CD4-positive, alpha-beta T cell treated with Interleukin-15 for 1 hour (primary cell): Measurements from ENCODE around the gene ACSS1.

Experiments used
- DNase-seq: peaks from one replicate; pipeline ENCODE4 v3.0.0-alpha.2; 2020

Gene ACSS1

DNA sequence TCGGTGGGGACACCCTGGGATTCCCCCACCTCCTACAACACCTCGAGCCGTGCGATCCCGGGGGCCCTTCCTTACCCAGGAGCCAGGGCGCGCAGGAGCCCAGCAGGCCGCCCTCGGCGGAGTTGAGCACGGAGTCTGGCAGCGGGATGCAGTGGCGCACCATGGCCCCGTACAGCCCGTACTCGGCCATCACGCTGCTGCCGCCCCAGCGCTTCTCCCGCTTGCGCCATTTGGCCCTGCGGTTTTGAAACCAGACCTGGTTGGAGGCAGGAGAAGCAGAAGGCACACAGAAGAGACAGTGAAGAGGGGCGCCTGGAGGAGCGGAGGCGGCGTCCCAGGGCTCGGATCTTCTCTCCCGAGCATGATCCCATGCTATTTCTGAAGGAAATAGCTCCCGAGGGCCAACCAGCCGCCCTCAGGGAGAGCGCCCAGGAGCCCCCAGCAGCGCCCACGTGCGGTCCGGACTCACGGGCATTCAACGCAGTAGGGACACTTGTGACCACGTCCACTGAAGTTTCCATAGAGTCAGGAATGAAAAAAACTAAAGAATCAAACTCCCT lies 19.8 kb upstream of the ACSS1 start:
- DNase-seq: no peak

DNA sequence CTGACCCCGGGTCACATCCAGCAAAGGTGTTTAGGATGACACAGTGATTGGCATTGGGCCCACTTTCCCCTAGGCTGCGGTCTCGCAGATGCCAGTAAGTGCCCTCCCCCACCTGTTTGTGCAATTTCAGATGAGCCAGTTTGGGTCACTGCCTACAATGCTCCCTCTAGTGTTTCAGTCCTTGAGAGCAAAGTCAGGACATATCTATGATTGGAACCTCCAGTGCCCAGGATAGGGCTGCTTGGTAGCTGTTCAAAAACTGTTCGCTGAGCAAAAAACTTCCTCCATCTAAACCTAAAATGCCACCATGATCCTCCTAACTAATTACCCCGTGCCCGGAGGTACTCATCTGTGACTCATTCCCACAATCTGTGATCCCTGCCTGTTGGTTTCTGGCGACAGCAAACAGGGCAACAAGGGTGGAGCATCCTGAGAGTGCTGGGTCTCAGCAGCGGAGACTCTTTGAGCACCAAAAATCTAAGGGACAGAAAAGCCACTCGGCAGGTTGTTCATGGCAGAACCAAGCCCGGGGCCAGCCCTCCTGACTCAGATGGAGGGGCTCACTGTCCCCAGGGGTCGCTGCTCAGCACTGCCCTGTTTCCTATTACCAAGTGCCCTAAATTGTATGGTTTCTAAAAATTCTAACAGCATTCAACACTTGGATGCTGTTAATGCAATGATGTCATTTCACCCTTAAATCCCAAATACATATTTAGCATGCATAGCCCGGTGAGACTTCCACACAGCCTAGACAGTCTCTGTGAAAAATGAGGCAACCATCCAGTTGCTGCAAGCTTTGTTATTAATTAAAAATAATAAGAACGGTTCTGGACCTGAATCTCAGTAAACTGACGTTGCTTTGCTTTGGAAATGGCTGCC lies 19.0 kb upstream of the ACSS1 start:
- no peak for DNase-seq

DNA sequence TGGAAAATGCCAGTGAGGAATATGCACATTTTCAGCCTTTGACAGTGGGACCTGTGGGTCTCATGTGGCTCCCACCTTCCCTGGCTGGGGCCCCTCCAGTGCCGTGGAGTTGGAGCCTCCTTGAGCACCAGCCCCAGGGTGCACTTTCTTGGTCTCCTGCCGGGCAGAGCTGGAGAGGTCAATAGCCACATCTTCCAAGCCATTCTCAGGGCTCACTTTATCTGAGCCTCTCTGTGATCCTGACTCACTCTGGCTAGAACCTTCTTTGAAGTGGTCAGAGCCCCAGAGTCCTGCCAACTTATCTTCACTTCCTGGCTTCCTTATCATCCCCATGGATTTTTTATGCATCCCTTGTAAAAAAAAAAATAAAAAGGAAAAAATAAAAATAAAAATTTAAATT lies 18.3 kb upstream of the ACSS1 start:
- no peak for DNase-seq

DNA sequence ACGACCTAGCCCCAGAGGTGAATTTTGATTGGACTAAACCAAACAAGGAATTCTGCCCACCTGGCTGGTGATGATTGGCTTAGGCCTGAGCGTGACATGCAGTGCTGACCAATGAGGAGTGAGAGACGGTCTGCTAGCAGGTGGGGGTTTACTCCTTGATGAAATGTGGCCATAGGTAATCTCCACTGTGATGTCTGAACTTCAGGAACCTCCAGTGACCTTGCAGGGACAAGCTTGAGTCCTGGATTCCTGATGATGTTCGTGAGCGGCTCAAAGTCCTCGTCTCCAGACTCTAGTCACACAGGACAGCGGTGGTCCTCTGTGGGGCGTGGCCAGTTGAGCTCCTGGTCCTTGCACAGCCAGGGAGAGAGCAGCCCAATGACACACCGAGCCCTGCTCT lies 15.6 kb upstream of the ACSS1 start:
- no peak for DNase-seq

DNA sequence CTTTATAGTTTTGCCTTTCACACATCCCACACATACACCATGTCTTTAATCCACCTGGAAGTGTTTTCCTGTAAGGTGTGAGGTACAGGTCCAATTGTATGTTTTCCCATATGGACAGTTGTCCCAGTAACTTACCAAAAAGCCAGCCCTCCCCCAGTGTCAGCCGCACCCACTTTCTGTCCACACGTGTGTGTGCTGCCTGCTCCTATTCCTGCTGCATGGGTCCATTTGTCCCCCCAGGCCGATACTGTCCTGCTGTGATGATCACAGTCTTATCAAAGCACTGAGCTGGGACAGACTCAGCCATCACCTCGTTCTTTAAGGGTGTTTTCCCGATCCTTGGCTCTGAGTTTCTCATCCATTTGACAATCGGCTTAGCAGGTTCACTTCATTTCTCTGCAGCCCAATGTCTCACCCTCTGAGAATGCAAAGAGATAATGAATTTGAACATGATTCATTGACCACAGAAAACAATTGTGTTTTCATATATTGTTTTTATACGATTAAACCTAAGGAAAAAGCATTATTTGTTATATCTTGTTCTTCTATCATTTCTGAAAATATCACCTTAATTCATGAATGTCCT lies 14.4 kb upstream of the ACSS1 start:
- no peak for DNase-seq

DNA sequence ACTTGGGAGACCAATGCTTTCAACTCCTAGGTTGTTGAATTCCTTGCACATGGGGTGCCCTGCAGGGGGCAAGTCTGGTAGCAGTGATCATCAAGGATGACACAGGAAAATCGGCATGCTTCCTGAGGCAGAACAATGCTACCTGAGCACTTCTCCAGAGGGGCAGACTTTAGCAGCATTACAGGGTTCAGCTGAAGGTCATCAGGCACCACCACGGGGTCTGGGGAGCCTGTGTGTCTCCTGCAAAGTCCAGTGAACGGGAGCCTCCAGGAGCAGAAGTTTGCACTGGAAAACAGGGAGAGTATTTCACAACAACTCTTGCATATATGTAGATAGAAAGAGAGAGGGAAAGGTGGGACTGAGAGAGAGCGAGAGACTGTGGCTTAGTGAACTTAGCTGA lies 13.8 kb upstream of the ACSS1 start:
- DNase-seq: no peak

DNA sequence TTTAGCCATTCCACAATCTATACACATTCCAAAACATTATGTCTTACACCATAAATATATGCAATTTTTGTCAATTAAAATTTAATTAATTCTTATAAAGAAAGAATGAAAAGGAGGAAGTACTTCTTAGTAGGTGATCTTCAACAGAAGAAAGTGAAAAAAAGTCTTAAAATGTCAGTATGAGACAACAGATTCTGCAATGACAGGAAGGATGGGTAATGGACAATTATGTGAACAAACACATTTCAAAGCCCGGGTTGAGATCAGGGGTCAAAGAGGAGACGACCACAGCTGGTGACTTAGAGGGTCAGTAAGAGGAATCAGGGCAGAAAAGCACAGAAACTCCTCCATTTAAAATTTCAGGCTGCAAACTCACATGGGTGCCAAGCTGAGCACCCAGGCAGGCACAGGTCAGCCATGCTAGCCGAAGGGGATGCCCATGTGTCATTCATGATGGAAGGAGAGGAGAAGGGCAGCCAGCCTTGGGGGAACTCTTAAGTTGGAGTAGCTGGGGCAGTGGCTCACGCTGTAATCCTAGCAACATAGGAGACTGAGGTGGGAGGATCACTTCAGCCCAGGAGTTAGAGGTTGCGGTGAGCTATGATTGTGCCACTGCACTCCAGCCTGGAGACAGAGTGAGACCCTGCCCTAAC lies 13.0 kb upstream of the ACSS1 start:
- DNase-seq: no peak

DNA sequence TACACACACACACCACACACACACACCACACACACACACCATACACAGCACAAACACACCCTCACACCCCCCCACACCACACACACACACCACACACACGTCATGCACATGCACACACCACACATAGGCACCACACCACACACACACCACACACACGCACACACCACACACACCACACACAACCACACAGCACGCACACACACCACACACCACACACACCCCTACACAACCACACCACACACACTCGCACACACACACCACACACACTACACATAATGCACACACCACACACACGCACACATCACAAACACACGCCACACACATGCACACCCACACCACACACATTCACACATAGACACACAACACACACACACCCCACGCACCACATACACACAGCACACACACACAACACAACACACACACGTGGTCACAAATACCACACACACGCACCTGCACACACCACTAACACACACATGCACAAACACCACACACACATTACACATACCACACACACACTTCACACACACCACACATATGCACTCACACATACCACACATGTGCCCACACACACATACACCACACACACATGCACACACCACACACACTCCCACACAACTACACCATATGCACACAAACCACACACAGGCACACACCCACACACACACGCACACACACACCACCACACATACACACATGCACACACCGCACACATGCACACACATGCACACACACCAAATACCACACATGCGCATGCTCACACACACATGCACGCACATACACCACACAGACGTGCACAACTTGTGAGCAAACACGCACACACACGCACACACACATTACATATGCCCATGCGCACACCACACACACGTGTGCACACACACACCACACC lies 9.4 kb upstream of the ACSS1 start:
- DNase-seq: no peak

DNA sequence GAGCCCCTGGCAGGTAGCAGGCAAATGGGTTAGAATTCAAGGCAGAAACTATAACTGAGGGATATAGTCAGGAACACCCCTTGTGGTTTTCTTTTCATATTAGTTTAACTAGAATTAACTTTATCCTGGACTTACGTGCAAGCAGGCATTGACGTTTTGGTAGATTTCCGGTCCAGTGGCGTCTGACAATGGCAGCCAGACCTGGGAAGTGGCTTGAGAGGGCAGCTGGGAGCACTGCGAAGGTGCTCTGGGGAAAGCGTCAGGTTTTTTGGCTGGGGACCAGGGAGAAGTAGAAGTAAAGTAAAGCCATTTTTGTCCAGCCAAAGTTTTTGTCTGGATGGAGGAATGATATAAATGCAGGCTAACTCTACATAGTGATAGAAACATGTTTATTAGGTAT lies 8.4 kb upstream of the ACSS1 start:
- no peak for DNase-seq

DNA sequence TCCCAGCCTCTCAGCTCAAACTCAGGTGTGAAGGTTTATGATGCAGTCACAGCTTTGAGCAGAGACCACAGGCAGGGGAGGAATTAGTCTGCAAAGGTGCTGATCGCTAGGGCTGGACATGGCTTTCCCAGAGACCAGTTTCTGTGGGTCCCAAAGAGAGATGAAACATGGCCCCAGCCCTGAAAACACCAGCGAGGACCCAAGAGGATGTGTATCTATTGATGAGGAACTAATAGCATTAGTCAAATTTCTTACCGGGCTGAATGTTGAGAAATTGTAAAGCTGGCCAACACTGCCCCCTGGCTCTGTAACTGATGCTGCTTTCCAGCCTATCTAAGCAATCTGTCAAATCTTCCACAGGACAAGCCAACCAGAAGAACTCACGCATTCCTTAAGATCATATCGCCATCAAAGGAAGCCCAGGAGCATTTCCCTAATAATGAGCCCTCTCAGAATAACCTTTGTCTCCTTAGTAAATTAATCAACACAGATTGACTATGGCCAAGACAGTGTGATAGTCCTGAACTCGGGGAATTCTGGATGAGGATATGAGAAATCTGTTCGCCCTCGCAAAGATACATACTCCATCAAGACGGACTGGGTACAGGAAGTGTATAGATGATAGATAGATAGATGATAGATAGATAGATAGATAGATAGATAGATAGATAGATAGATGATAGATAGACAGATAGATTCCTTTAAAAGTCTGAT lies 7.8 kb upstream of the ACSS1 start:
- peak; percentile 72 for DNase-seq

DNA sequence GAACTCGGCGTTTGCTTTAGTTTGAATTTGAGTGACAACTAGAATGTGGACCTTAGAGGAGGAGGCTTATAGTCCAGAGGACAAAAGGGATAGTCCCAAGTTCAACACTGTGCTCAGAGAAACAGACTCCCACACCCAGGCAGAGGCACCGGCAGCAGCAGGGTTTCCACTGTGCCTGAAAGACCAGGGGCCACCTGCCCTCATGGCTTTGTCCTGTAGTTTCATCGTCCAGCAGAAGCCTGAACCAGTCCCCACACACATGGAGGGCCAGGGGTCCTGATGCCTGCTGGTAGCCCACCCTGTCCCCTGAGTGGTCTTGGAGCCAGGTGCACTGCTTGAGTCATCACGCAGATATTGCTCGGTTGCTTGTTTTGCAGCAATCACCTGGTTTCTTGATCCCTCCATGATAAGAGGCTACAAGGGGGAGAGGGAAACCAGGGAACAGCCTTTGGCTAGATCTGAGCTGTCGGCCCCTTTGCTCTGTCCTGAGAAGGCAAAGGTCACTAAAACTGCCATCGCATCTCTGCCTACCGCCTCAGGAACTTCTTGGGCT lies 7.2 kb upstream of the ACSS1 start:
- DNase-seq: no peak

DNA sequence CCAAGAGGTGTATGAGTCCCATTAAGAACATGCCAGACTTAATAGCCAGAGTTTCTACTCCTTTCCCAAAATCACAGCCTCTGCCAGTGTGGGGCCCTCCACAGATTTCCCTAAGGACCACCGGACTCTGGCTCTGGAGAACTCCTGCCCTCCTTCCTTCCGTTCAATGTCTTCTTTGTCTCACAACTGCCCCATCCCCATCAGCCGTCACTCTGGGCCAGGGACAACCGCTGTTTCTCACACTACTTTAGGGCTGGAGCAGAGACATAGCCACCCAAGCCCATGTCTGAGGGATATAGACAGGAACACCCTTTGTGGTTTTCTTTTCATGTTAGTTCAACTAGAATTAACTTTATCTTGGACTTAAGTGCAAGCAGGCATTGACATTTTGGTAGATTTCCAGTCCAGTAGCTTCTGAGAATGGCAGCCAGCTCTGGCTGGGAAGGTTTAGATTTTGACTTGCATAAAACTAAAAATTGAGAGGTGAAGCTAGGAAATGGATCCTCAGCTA lies 6.7 kb upstream of the ACSS1 start:
- DNase-seq: no peak

DNA sequence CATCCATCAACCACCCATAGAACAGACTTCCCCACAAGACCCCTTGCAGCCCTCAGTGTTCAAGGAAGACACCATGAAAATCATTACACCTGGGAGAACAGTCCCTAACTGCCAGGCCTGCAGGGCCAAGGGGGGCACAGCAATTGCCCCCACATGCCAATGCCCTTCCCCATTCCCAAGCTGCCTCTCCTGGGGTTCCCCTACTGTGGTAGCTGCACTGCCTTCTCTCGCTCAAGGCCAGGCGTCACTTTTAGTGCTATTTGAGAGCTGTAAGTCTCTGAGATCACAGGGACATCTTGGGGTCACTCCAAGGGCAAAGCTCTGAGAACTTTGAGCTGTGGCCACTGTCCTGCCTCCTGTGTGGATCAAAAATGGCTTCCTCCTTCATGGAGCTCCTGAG lies 6.0 kb upstream of the ACSS1 start:
- no peak for DNase-seq

DNA sequence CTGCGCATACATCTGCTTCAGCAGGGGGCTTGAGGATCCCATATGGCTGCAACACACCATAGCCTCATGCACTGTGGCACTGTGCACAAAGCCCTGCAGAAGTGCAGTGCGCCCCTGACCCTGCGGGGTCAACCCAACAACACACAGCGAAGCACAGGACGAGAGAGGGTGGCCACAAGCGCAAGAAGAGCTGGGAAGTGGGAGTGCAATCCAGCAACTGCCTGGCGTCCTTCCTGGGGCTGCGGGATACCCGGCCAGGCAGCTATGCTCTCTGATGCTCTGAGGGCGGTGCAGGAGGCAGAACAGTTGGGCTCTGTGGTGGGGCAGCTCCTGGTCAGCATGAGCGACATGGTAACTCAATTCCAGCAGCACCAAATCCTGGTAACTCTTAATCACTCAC lies 5.6 kb upstream of the ACSS1 start:
- DNase-seq: no peak

DNA sequence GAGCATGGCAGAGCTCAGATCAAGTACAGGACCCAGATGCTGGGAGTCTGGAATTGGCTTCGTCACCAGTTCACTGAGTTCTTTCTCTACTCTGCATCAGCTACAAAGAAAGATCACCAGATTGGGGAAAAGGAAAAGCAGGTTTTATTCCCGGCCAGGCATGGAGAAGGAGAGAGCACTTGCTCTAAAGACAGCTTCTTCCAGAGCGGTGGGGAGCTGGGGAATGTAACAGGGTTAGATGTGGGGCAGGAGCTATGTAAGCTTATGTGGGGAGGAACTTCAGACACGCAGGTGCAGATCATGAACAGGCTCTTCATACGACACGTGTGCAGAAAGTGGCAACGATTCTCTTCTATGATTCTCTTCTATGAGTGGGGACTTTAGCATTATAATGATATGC lies 4.9 kb upstream of the ACSS1 start:
- no peak for DNase-seq

DNA sequence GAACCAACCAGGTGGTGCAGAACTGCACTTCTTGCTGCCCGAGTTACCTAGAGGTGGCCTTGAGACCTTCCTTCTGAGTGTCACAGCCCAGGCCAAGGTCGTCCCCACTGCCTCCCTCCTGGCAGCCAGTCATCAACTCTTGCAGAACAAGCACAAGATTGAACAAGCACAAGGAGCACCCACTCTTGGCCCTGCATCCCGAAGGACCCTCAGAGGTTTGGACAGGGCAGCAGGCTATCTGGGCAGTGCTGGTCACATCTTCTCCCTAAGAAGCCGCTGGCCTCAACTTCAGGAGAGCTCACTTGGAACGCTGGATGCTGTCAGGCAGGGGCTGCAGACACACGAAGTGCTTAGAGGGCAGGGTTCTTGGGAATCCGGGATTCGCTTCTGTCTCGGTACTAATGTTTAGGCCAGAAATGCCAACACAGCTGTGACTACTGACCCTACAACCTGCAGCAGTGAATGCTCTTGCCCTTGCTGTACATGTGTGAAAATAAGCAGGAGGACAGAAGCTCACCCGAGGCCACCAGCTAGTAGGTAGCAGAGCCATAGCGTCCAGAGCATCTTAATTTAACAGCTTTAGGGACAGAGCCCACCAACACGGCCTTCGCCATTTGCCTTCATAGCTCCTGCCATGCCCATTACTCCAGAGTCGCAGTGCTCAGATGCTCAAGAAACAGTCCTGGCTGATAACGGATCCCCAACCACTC lies 4.0 kb upstream of the ACSS1 start:
- no peak for DNase-seq

DNA sequence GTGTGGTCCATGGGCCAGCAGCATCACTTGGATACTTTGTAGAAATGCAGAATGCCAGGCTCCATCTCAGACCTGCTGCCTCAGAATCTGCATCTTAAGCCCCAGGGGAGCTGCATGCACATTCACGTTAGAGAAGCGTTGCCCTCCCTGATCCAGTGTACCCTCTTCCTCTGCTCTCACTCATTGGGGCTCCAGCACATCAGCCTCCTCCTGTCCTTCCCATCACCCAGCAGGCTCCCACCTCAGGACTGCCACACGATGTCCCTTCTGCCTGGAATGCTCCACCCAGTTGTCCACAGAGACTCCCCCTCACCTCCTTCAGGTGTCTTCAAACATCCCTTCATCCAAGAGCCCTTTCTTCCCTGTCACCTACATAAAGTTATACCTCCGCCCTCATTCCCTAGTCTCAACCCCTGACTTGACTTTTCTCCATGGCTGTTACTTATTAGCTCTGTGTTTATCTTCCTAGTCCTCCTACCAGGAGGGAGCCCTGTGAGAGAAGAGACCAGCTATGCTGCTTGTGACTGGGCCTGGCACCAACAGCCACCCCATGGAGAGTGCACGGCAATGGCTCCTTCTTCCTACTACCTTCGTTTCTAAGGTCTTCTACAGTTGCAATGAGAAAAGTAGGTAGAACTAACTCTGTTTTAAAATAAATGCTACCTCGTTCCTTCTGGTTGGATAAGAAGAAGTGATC lies 3.3 kb upstream of the ACSS1 start:
- peak; percentile 7 for DNase-seq

DNA sequence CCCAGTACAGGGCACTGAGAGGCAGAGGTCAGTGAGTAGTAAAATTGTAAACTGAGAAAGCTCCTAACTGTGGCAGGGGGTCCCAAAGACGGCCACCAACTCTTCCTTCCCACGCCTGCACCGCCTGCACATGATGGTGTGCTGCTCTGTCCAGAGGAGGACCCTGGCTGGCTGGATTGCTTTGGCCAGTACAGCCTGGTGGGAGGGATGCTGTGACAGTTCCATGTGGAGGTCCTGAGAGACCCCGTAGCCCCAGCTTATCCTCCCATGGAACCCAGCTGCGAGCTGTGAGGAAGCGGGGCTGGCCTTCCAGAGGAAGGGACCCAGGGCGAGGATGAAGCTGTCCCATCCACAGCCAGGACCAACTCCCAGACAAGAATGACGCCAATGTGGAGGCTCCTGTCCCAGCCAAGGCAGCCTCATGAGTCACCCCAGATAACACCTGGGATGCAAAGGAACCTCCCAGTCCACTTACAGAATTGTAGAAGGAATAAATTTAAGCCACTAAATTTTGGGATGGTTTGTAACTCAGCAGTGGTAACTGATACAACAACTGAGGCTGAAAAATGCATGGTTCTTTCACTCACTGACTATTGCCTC lies 2.0 kb upstream of the ACSS1 start:
- no peak for DNase-seq

DNA sequence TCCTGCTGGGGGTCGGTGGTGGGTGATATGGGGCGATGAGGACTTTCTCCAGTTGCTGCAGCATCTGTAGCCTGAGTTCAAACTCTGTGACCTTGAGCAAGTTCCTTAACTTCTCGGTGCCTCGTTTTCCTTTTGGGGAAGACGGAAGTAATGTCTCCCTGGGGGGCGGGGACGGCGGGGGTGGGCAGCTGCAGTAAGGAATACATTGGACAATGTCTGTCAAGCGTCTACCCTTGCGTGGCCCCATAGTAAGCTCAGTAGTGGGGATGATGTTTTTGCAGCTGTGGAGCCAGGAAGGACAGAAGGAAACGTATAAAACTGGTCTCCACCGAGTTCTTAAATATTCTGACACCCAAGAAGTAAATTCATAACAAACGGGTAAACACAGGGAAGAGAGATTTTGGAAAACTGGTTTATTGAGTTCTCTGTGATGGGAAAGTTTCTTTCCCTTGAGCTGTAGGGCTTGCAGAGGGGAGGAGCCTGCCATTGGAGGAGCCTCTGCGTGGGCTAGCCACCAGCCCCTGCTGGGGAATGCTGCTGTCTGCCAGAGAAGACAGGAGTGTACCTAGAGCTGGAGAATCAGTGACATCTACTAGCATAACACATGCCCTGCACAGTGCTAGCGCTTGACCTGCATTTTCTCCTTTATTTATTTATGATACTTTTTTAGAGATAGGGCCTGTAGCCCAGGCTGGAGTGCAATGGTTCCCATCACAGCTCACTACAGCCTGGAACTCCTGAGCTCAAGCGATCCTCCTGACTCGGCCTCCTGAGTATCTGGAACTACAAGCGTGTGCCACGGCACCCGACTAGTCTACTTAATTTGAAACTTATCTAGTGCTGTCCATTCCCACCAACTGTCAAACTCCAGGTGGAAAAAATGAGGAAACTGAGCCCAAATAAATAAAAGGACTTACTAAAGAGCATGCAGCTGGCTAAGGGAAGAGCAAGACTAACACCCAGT lies 1.2 kb upstream of the ACSS1 start:
- no peak for DNase-seq
